H9 (cell line): ENCODE data around the gene CD2BP2. TPM values are rescaled to one million over a fixed set of nuclear protein-coding genes. Genes with fewer than 3 reads are reported as not detected.

Experiments used
- DNase-seq: peaks from one replicate; pipeline ENCODE4 v3.0.0-alpha.2; 2017
- H2AFZ ChIP-seq: one replicate; pipeline ENCODE4 v1.6.1; 2013; ENCODE audit warnings: mild to moderate bottlenecking, low read length, control low read depth, moderate library complexity
- H2AK5ac ChIP-seq: 2 replicates; pipeline ENCODE4 v1.6.1; 2013; ENCODE audit warnings: low read length, control low read depth, mixed read lengths; ENCODE audit not compliant: insufficient read length
- H2BK120ac ChIP-seq: one replicate; pipeline ENCODE4 v1.6.1; 2013; ENCODE audit warnings: low read depth, mild to moderate bottlenecking, low read length, control low read depth, inconsistent platforms; ENCODE audit not compliant: poor library complexity, severe bottlenecking
- H2BK12ac ChIP-seq: 2 replicates; pipeline ENCODE4 v1.6.1; 2013; ENCODE audit warnings: low read length, control low read depth, mixed read lengths, low read depth; ENCODE audit not compliant: insufficient read length
- H2BK15ac ChIP-seq: 2 replicates; pipeline ENCODE4 v1.6.1; 2013; ENCODE audit warnings: low read depth, low read length, control low read depth
- H2BK20ac ChIP-seq: one replicate; pipeline ENCODE4 v1.6.1; 2013; ENCODE audit warnings: low read depth, mild to moderate bottlenecking, low read length, control low read depth, inconsistent platforms; ENCODE audit not compliant: poor library complexity, severe bottlenecking
- H2BK5ac ChIP-seq: 2 replicates; pipeline ENCODE4 v1.6.1; 2013; ENCODE audit warnings: low read length, control low read depth, mixed read lengths; ENCODE audit not compliant: insufficient read length
- H3K14ac ChIP-seq: 2 replicates; pipeline ENCODE4 v1.6.1; 2013; ENCODE audit warnings: low read length, control low read depth; ENCODE audit not compliant: insufficient read depth
- H3K18ac ChIP-seq: 2 replicates; pipeline ENCODE4 v1.6.1; 2013; ENCODE audit warnings: low read depth, mild to moderate bottlenecking, mixed read lengths, low read length, control low read depth; ENCODE audit not compliant: insufficient read length
- H3K23ac ChIP-seq: 2 replicates; pipeline ENCODE4 v1.6.1; 2013; ENCODE audit warnings: low read length, control low read depth, mixed read lengths, low read depth; ENCODE audit not compliant: insufficient read length
- H3K23me2 ChIP-seq: 2 replicates; pipeline ENCODE4 v1.6.1; 2013; ENCODE audit warnings: low read depth, mild to moderate bottlenecking, mixed read lengths, low read length, control low read depth; ENCODE audit not compliant: insufficient read length, poor library complexity, severe bottlenecking
- H3K27ac ChIP-seq: 2 replicates; pipeline ENCODE4 v1.5.1; 2013; ENCODE audit warnings: low read length, control low read depth, mixed read lengths, low read depth; ENCODE audit not compliant: insufficient read length
- H3K27me3 ChIP-seq: 2 replicates; pipeline ENCODE4 v1.6.1; 2013; ENCODE audit warnings: low read length, control low read depth, inconsistent platforms; ENCODE audit not compliant: insufficient read depth
- H3K4ac ChIP-seq: 2 replicates; pipeline ENCODE4 v1.6.1; 2013; ENCODE audit warnings: low read depth, mild to moderate bottlenecking, control low read depth, inconsistent platforms, low read length, moderate library complexity
- H3K4me1 ChIP-seq: 2 replicates; pipeline ENCODE4 v1.6.1; 2013; ENCODE audit warnings: low read length, control low read depth, inconsistent platforms; ENCODE audit not compliant: insufficient read depth
- H3K4me2 ChIP-seq: 2 replicates; pipeline ENCODE4 v1.6.1; 2013; ENCODE audit warnings: low read length, control low read depth, mixed read lengths; ENCODE audit not compliant: insufficient read length, insufficient read depth
- H3K56ac ChIP-seq: 2 replicates; pipeline ENCODE4 v1.6.1; 2013; ENCODE audit warnings: low read depth, mild to moderate bottlenecking, mixed read lengths, low read length, control low read depth; ENCODE audit not compliant: insufficient read length
- H3K79me1 ChIP-seq: 2 replicates; pipeline ENCODE4 v1.6.1; 2013; ENCODE audit warnings: low read depth, mild to moderate bottlenecking, moderate library complexity, low read length, control low read depth, inconsistent platforms; ENCODE audit not compliant: insufficient read depth, poor library complexity, severe bottlenecking
- H3K79me2 ChIP-seq: 2 replicates; pipeline ENCODE4 v1.6.1; 2013; ENCODE audit warnings: low read length, control low read depth, inconsistent platforms; ENCODE audit not compliant: insufficient read depth
- H3K9ac ChIP-seq: 2 replicates; pipeline ENCODE4 v1.6.1; 2013; ENCODE audit warnings: low read length, control low read depth, mixed read lengths; ENCODE audit not compliant: insufficient read length; ENCODE audit errors: extremely low read depth
- H3K9me3 ChIP-seq: one replicate; pipeline ENCODE4 v1.6.1; 2013; ENCODE audit warnings: low read depth, low read length, inconsistent platforms; ENCODE audit not compliant: control insufficient read depth
- H3T11ph ChIP-seq: one replicate; pipeline ENCODE4 v1.6.1; 2013; ENCODE audit warnings: mild to moderate bottlenecking, low read length, control low read depth, inconsistent platforms
- H4K20me1 ChIP-seq: one replicate; pipeline ENCODE4 v1.6.1; 2013; ENCODE audit not compliant: control insufficient read depth, insufficient read length, insufficient read depth
- H4K5ac ChIP-seq: 2 replicates; pipeline ENCODE4 v1.6.1; 2013; ENCODE audit warnings: low read depth, mild to moderate bottlenecking, mixed read lengths, low read length, control low read depth; ENCODE audit not compliant: insufficient read length
- H4K8ac ChIP-seq: replicated peaks from 2 replicates; pipeline ENCODE4 v1.6.1; 2013; ENCODE audit warnings: low read length, control low read depth, mixed read lengths, low read depth; ENCODE audit not compliant: insufficient read length
- H4K91ac ChIP-seq: 2 replicates; pipeline ENCODE4 v1.6.1; 2013; ENCODE audit warnings: low read depth, mild to moderate bottlenecking, moderate library complexity, mixed read lengths, low read length, control low read depth; ENCODE audit not compliant: insufficient read length
- H3K27ac Mint-ChIP-seq, 3 experiments: 2 replicates in 2 of 3; 3 replicates in 1 of 3; pipeline ENCODE4 v1.8.0; 2020 to 2021; ENCODE audit warnings: mixed read lengths in 3 of 3, mild to moderate bottlenecking in 1 of 3, moderate library complexity in 1 of 3
- H3K27me3 Mint-ChIP-seq: 2 replicates; pipeline ENCODE4 v1.8.0; 2021; ENCODE audit warnings: low read depth, mild to moderate bottlenecking, moderate library complexity, mixed read lengths
- H3K36me3 Mint-ChIP-seq, 3 experiments: 2 replicates in 2 of 3; 3 replicates in 1 of 3; pipeline ENCODE4 v1.8.0; 2020 to 2021; ENCODE audit warnings: low read depth in 3 of 3, mixed read lengths in 3 of 3; ENCODE audit not compliant: insufficient read depth in 1 of 3
- H3K4me1 Mint-ChIP-seq, 2 experiments: 2 replicates each; pipeline ENCODE4 v1.8.0; 2020; ENCODE audit warnings: mixed read lengths in 2 of 2
- H3K4me3 Mint-ChIP-seq, 2 experiments: 2 replicates in 1 of 2; 3 replicates in 1 of 2; pipeline ENCODE4 v1.8.0; 2020 to 2021; ENCODE audit warnings: mild to moderate bottlenecking in 2 of 2, mixed read lengths in 2 of 2, moderate library complexity in 1 of 2
- H3K9me3 Mint-ChIP-seq, 2 experiments: 2 replicates in 1 of 2; 3 replicates in 1 of 2; pipeline ENCODE4 v1.8.0; 2020; ENCODE audit warnings: mild to moderate bottlenecking in 2 of 2, mixed read lengths in 2 of 2, moderate library complexity in 1 of 2
- CTCF ChIP-seq: fragments of 200-600 bp; sonication (generic); conservative IDR thresholded peaks from 3 replicates; pipeline ENCODE4 v1.8.0; 2021; ENCODE audit warnings: antibody characterized with exemption, mild to moderate bottlenecking
- WGBS: extraction: QIAGEN DNeasy Blood & Tissue Kit; methylation state at CpG from one replicate; pipeline ENCODE4 v1.1.7; 2013; ENCODE audit warnings: missing lambda C conversion rate, low lambda C conversion rate, mixed read lengths; ENCODE audit not compliant: insufficient read length; ENCODE audit errors: extremely low coverage; 5-methylcytosine and 5-hydroxymethylcytosine counted together
- total RNA-seq: library from RNA; stranded (reverse); gene quantifications from 2 replicates; pipeline ENCODE4 v1.2.1, GENCODE V29; 2021

The CD2BP2 gene
- total RNA-seq, 1 experiment from 2014 or later, result 90.1 TPM

- WGBS, result no CpG with 5 or more reads among the region's 12 CpGs
- Histone ChIP-seq H3K56ac (no peak overlapping the region), H3K79me1 (peaks cover 8% of the 10 kb centered on the region), H3T11ph (no peak overlapping the region), H3K4me1 (no peaks in the 10 kb centered on the region), H3K4ac (no peak overlapping the region), H2BK5ac (no peak overlapping the region), H3K27me3 (no peaks in the 10 kb centered on the region), H2BK12ac (no peak overlapping the region), H4K91ac (no peak overlapping the region), H2BK120ac (no peak overlapping the region), H2BK20ac (no peak overlapping the region), H2AFZ (no peak overlapping the region), H2AK5ac (no peak overlapping the region), H3K9me3 (no peaks in the 10 kb centered on the region), H4K5ac (no peak overlapping the region), H3K23ac (no peak overlapping the region), H3K23me2 (peaks cover 13% of the 10 kb centered on the region), H3K18ac (no peak overlapping the region), H4K8ac (peak overlapping the region; percentile 82), H3K14ac (no peak overlapping the region), H3K79me2 (peaks cover 3% of the 10 kb centered on the region; the same call in 1 of the 2 replicates), H4K20me1 (no peaks in the 10 kb centered on the region), H2BK15ac (no peak overlapping the region), H3K27ac (peak overlapping the region; percentile 97), H3K4me2 (peak overlapping the region; percentile 96), H3K9ac (peak overlapping the region; percentile 97)
- H3K4me1 Mint-ChIP-seq, result peaks cover 23 to 36% of the 10 kb centered on the region in 2 experiments
- no peak for TF ChIP-seq CTCF
- peaks cover 21 to 64% (median 52%) of the 10 kb centered on the region in 3 experiments for H3K36me3 Mint-ChIP-seq
- DNase-seq, result no peak
- H3K4me3 Mint-ChIP-seq, result peak overlapping the region; percentile 95 to 98
- no peaks in the 10 kb centered on the region; the same call in 1 of the 2 replicates for H3K27me3 Mint-ChIP-seq
- peak overlapping the region; percentile 62 to 99 (median 99); a peak in 6 of 7 replicates for H3K27ac Mint-ChIP-seq
- H3K9me3 Mint-ChIP-seq, result 0 out of 5 replicates have a peak, but pooled peaks cover 0 to 2% of the 10 kb centered on the region in 2 experiments
These were observed 1.4 kb upstream of the CD2BP2 start for GRCh38 chr16:30356401-30357084.
